Measurements from ENCODE around the gene DCUN1D3.
"Not testable (repeated sequence)": the region's sequence is repeated elsewhere in the genome, so short reads cannot be mapped to it uniquely, and the experiment has no call there.

DCUN1D3 gene, protein sequence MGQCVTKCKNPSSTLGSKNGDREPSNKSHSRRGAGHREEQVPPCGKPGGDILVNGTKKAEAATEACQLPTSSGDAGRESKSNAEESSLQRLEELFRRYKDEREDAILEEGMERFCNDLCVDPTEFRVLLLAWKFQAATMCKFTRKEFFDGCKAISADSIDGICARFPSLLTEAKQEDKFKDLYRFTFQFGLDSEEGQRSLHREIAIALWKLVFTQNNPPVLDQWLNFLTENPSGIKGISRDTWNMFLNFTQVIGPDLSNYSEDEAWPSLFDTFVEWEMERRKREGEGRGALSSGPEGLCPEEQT

GRCh38 chr16:20900299-20901067, at the start of gene DCUN1D3, which contains the start of gene LYRM1:
TSS of gene DCUN1D3 (minus strand) at chr16:20900358. CDS start at chr16:20862538, 37,820 bp downstream.
TSS of gene LYRM1 (plus strand) at chr16:20900771. CDS start at chr16:20915556, 14,785 bp downstream.
- TF ChIP-seq, protein P1, sequence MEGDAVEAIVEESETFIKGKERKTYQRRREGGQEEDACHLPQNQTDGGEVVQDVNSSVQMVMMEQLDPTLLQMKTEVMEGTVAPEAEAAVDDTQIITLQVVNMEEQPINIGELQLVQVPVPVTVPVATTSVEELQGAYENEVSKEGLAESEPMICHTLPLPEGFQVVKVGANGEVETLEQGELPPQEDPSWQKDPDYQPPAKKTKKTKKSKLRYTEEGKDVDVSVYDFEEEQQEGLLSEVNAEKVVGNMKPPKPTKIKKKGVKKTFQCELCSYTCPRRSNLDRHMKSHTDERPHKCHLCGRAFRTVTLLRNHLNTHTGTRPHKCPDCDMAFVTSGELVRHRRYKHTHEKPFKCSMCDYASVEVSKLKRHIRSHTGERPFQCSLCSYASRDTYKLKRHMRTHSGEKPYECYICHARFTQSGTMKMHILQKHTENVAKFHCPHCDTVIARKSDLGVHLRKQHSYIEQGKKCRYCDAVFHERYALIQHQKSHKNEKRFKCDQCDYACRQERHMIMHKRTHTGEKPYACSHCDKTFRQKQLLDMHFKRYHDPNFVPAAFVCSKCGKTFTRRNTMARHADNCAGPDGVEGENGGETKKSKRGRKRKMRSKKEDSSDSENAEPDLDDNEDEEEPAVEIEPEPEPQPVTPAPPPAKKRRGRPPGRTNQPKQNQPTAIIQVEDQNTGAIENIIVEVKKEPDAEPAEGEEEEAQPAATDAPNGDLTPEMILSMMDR (IDR thresholded peaks at IDR 0.05; ENCODE audit: unreplicated experiment in 3 of 3): no peak
- peak within 1 kb of the TSS; percentile 99 for H3K27ac Mint-ChIP-seq
- peak within 1 kb of the TSS; percentile 90 to 91 (median 90) for H3K4me3 Mint-ChIP-seq
- no peaks in the 10 kb centered on the region for H3K9me3 Mint-ChIP-seq
- H3K4me1 Mint-ChIP-seq: peaks cover 55% of the 10 kb centered on the region
- no peaks in the 10 kb centered on the region for H3K27me3 Mint-ChIP-seq (ENCODE audit: low read depth)
- peaks cover 11% of the 10 kb centered on the region for H3K36me3 Mint-ChIP-seq (ENCODE audit: low read depth)

- Mint-ChIP-seq H3K4me1 (no peaks in the 10 kb centered on the region), H3K9me3 (no peaks in the 10 kb centered on the region), H3K27me3 (ENCODE audit: low read depth) (no peaks in the 10 kb centered on the region), H3K36me3 (ENCODE audit: low read depth) (no peaks in the 10 kb centered on the region), H3K4me3 (no peak overlapping the region), H3K27ac (no peak overlapping the region)
- TF ChIP-seq, protein P1 (IDR thresholded peaks at IDR 0.05; ENCODE audit: unreplicated experiment in 3 of 3): no peak
Measured at GRCh38 chr16:20949660-20950059, 49.5 kb upstream of the DCUN1D3 start.

- TF ChIP-seq, protein P1 (IDR thresholded peaks at IDR 0.05; ENCODE audit: unreplicated experiment in 3 of 3): no peak
- no peaks in the 10 kb centered on the region for H3K4me1 Mint-ChIP-seq
- no peaks in the 10 kb centered on the region for H3K27me3 Mint-ChIP-seq (ENCODE audit: low read depth)
- H3K4me3 Mint-ChIP-seq: no peak overlapping the region
- H3K9me3 Mint-ChIP-seq: no peaks in the 10 kb centered on the region
- no peaks in the 10 kb centered on the region for H3K36me3 Mint-ChIP-seq (ENCODE audit: low read depth)
- H3K27ac Mint-ChIP-seq: no peak overlapping the region
Measured at GRCh38 chr16:20948444-20948843, 48.3 kb upstream of the DCUN1D3 start.

DNA sequence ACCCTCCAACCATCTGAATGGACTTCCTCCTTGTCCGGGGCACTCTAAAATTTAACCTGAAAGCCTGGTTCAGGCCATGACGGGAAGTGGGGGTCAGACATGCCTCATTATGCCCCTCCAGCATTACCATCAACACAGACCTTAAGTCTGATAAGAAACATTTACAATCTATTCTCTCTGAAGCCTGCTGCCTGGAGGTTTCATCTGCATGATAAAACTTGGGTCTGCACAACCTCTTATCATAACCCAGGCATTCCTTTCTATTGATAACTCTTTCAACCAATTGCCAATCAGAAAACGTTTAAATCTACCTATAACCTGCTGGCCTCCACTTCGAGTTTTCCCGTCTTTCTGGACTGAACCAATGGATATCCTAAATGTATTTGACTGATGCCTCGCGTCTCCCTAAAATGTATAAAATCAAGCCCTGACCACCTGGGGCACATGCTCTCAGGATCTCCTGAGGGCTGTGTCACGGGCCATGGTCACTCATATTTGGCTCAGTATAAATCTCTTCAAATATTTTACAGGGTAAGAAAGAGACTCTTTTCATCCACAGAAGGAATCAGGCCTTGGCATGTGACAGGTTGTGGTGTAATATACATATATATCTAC, 46.0 kb upstream of the DCUN1D3 start:
- Mint-ChIP-seq H3K4me3 (no peak overlapping the region), H3K36me3 (ENCODE audit: low read depth) (no peaks in the 10 kb centered on the region), H3K27ac (no peak overlapping the region), H3K27me3 (ENCODE audit: low read depth) (no peaks in the 10 kb centered on the region), H3K4me1 (no peaks in the 10 kb centered on the region), H3K9me3 (no peaks in the 10 kb centered on the region)
- TF ChIP-seq, protein P1 (IDR thresholded peaks at IDR 0.05; ENCODE audit: unreplicated experiment in 3 of 3): no peak

DNA sequence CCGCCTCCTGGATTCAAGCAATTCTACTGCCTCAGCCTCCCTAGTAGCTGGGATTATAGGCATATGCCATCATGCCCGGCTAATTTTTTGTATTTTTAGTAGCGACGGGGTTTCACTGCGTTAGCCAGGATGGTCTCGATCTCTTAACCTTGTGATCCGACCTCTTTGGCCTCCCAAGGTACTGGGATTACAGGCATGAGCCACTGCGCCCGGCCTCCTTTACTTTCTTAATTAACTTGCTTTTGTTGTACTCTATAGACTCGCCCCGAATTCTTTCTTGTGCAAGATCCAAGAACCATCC, 45.4 kb upstream of the DCUN1D3 start:
- H3K36me3 Mint-ChIP-seq (ENCODE audit: low read depth); H3K27me3 Mint-ChIP-seq (ENCODE audit: low read depth); H3K4me3 Mint-ChIP-seq; H3K4me1 Mint-ChIP-seq; H3K27ac Mint-ChIP-seq; H3K9me3 Mint-ChIP-seq: not testable (repeated sequence)

DNA sequence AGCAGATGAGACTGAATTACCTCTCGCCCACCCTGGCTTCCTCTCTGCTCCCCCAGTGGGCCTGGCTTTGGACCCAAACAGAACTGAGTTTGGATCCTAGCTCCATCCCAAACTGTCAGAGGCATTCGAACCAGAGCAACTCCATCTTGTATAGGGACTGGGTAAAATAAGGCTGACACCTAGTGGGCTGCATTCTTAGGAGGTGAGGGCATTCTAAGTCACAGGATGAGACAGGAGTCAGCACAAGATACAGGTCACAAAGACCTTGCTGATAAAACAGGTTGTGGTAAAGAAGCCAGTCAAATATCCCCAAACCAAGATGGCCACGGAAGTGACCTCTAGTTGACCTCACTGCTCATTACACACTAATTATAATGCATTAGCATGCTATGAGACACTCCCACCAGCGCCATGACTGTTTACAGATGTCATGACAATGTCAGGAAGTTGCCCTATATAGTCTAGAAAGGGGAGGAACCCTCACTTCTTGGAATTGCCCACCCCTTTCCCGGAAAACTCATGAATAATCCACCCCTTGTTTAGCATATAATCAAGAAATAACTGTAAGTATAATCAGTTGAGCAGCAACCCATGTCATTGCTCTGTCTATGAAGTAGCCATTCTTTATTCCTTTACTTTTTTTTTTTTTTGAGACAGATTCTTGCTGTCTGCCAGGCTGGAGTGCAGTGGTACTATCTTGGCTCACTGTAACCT, 44.9 kb upstream of the DCUN1D3 start:
- Mint-ChIP-seq H3K4me1 (no peaks in the 10 kb centered on the region), H3K27ac (no peak overlapping the region), H3K4me3 (no peak overlapping the region), H3K36me3 (ENCODE audit: low read depth) (no peaks in the 10 kb centered on the region), H3K27me3 (ENCODE audit: low read depth) (no peaks in the 10 kb centered on the region), H3K9me3 (no peaks in the 10 kb centered on the region)
- TF ChIP-seq, protein P1 (IDR thresholded peaks at IDR 0.05; ENCODE audit: unreplicated experiment in 3 of 3): no peak

All from nephron (organoid).